CD4-positive, alpha-beta T cell treated with Interleukin-10 for 1 hour (primary cell): Measurements from ENCODE around the gene GPD1L.
"Not testable (repeated sequence)": the region's sequence is repeated elsewhere in the genome, so short reads cannot be mapped to it uniquely, and the experiment has no call there.

Experiments used
- DNase-seq: peaks from one replicate; pipeline ENCODE4 v3.0.0-alpha.2; 2020

The GPD1L gene

GRCh38 chr3:32186097-32186496 is 79.7 kb downstream of the GPD1L start:
- DNase-seq: no peak

GRCh38 chr3:32186876-32187275 is 80.5 kb downstream of the GPD1L start:
- DNase-seq: no peak

GRCh38 chr3:32189693-32190092 is 83.3 kb downstream of the GPD1L start:
- DNase-seq: no peak

- DNase-seq: not testable (repeated sequence)
These were observed 84.1 kb downstream of the GPD1L start for GRCh38 chr3:32190556-32190955.

- DNase-seq: no peak
These were observed 86.7 kb downstream of the GPD1L start for GRCh38 chr3:32193101-32193500.

GRCh38 chr3:32194653-32195052 is 88.2 kb downstream of the GPD1L start:
- no peak for DNase-seq

- no peak for DNase-seq
These were observed 89.6 kb downstream of the GPD1L start for GRCh38 chr3:32195995-32196540.

GRCh38 chr3:32197991-32198390 is 91.6 kb downstream of the GPD1L start:
- DNase-seq: no peak

- no peak for DNase-seq
These were observed 92.3 kb downstream of the GPD1L start for GRCh38 chr3:32198714-32199113.

GRCh38 chr3:32200490-32200889 is 94.1 kb downstream of the GPD1L start:
- DNase-seq: no peak

GRCh38 chr3:32200992-32201758 is 94.8 kb downstream of the GPD1L start:
- DNase-seq: no peak

- no peak for DNase-seq
These were observed 96.1 kb downstream of the GPD1L start for GRCh38 chr3:32202496-32202895.

- no peak for DNase-seq
These were observed 97.4 kb downstream of the GPD1L start for GRCh38 chr3:32203854-32204253.

GRCh38 chr3:32208447-32208846 is 102.0 kb downstream of the GPD1L start:
- no peak for DNase-seq

- DNase-seq: no peak
These were observed 108.8 kb downstream of the GPD1L start for GRCh38 chr3:32215185-32215584.

- DNase-seq: no peak
These were observed 109.9 kb downstream of the GPD1L start for GRCh38 chr3:32216172-32216783.

- no peak for DNase-seq
These were observed 110.9 kb downstream of the GPD1L start for GRCh38 chr3:32217339-32217738.
